Lung (tissue), 12 donors: ENCODE results near the gene GJD2. TPM values are rescaled to one million over a fixed set of nuclear protein-coding genes. Genes with fewer than 3 reads are reported as not detected.

Experiments
- ATAC-seq: fragments of 200-7000 bp; cut with Tn5 transposase; one replicate; pipeline ENCODE4 v1.9.1; 2020; ENCODE audit warnings: moderate number of reproducible peaks; ENCODE audit not compliant: insufficient read depth, low FRiP score
- DNase-seq, 3 donors: peaks; one replicate each; pipeline ENCODE4 v3.0.0-alpha.2; 2013 to 2017
- H3K27ac ChIP-seq, 2 donors: one replicate each; pipeline ENCODE4 v1.5.1; 2013; ENCODE audit warnings: mild to moderate bottlenecking in 2 of 2, moderate library complexity in 2 of 2, control low read depth in 1 of 2, inconsistent platforms in 1 of 2, low read depth in 1 of 2, low read length in 1 of 2
- H3K27me3 ChIP-seq, 3 donors: one replicate each; pipeline ENCODE4 v1.5.1; 2013; ENCODE audit warnings: low read length in 2 of 3; ENCODE audit not compliant: control insufficient read depth in 3 of 3, insufficient read depth in 3 of 3
- H3K36me3 ChIP-seq, 4 donors: one replicate each; pipeline ENCODE4 v1.5.1; 2013; ENCODE audit warnings: low read length in 4 of 4, mild to moderate bottlenecking in 1 of 4, moderate library complexity in 1 of 4; ENCODE audit not compliant: control insufficient read depth in 4 of 4, insufficient read depth in 4 of 4
- H3K4me1 ChIP-seq, 5 donors: one replicate each; pipeline ENCODE4 v1.5.1; 2013; ENCODE audit warnings: low read length in 5 of 5, mild to moderate bottlenecking in 2 of 5, moderate library complexity in 1 of 5; ENCODE audit not compliant: control insufficient read depth in 5 of 5, insufficient read depth in 5 of 5
- H3K4me3 ChIP-seq: one replicate; pipeline ENCODE4 v1.5.1; 2013; ENCODE audit warnings: mild to moderate bottlenecking, control low read depth, moderate library complexity
- H3K9ac ChIP-seq, 2 donors: one replicate each; pipeline ENCODE4 v1.5.1; 2013; ENCODE audit warnings: low read length in 2 of 2, control low read depth in 1 of 2; ENCODE audit not compliant: insufficient read depth in 1 of 2
- H3K9me3 ChIP-seq, 4 donors: one replicate each; pipeline ENCODE4 v1.5.1; 2013; ENCODE audit warnings: low read length in 3 of 4, mild to moderate bottlenecking in 1 of 4, moderate library complexity in 1 of 4; ENCODE audit not compliant: control insufficient read depth in 4 of 4, insufficient read depth in 3 of 4
- WGBS, 2 donors: extraction: QIAGEN DNeasy Blood & Tissue Kit; methylation state at CpG; one replicate each; pipeline ENCODE4 v1.1.7; 2013; 5-methylcytosine and 5-hydroxymethylcytosine counted together
- polyA plus RNA-seq, 2 donors: library from polyadenylated mRNA; stranded (reverse); fragments of 200-250 nt; gene quantifications; one replicate each; pipeline ENCODE4 v1.2.1, GENCODE V29; 2013
- total RNA-seq, 2 donors: library from RNA; depleted of rRNA in 1 of 2; stranded (reverse); fragments of >200 nt in 1 of 2; gene quantifications; one replicate each; pipeline ENCODE4 v1.2.1, GENCODE V29; 2014 to 2021
- TF ChIP-seq, protein P1 (sequence below): IDR thresholded peaks from 2 replicates; pipeline ENCODE4 v1.5.1; 2012; ENCODE audit warnings: mild to moderate bottlenecking; ENCODE audit errors: control extremely low read depth, extremely low read depth
- donor health status: control.
- donor health status: control.
- donor health status: Bipolar disorder and iron deficiency.
- donor health status: healthy.
- donor health status: DM: yes; HTN: yes; CAD: no.

The GJD2 gene
- total and polyA plus RNA-seq, 4 donors, result 0.17 TPM; not detected in 3

DNA sequence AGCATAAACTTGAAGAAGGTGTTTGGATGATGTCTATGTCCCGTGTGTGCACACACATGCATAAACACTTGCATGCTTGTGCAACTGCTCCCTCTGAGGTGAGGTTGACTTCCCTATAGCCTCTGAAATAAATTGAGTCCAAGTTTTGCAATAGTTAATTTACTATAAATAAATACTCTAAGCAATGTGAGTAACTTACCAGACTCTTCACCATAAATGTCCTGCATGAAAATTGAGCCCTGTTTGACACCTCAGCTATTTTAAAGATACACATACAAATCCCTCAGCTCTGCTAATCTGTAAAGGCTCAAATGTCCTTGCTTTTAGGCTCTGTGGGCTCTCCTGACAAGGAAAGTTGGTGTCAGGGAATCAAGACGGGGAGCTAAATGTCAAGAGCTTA is 37.1 kb downstream of the GJD2 start:
- 57 to 74% methylated on average over 2 of the region's 2 CpGs for whole genome bisulfite sequencing, 2 donors
- Histone ChIP-seq H3K27me3 (no peaks in the 10 kb centered on the region), H3K4me1 (peaks cover 0 to 6% (median 0%) of the 10 kb centered on the region in 5 donors), H3K9ac (no peak overlapping the region), H3K9me3 (no peaks in the 10 kb centered on the region), H3K4me3 (no peak overlapping the region), H3K36me3 (no peaks in the 10 kb centered on the region), H3K27ac (no peak overlapping the region)
- ATAC-seq (no peak), DNase-seq (no peak)
- TF ChIP-seq, protein P1, sequence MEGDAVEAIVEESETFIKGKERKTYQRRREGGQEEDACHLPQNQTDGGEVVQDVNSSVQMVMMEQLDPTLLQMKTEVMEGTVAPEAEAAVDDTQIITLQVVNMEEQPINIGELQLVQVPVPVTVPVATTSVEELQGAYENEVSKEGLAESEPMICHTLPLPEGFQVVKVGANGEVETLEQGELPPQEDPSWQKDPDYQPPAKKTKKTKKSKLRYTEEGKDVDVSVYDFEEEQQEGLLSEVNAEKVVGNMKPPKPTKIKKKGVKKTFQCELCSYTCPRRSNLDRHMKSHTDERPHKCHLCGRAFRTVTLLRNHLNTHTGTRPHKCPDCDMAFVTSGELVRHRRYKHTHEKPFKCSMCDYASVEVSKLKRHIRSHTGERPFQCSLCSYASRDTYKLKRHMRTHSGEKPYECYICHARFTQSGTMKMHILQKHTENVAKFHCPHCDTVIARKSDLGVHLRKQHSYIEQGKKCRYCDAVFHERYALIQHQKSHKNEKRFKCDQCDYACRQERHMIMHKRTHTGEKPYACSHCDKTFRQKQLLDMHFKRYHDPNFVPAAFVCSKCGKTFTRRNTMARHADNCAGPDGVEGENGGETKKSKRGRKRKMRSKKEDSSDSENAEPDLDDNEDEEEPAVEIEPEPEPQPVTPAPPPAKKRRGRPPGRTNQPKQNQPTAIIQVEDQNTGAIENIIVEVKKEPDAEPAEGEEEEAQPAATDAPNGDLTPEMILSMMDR, result no peak

DNA sequence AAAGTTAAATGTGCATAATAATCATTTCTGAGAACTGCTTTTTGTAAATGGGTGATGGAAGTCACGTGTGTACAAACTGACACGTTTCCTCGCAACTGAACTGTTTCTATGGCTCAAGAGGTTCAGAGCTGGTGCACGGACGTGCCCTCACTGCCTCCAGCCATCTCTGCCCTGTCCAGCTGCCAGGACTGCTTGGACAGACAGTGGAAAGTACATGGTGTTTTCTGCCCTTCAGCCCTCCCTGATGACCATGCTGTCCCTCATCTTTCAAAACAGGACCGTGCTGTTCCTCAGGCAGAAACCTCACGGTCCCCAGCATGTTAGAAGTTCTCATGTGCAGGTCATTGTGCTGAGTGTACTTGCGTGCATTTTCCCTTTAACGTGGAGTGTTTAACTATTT is 38.7 kb downstream of the GJD2 start:
- DNase-seq, result no peak
- WGBS, 2 donors, result 56 to 74% methylated on average over 9 of the region's 9 CpGs
- H3K9me3 ChIP-seq, result no peaks in the 10 kb centered on the region
- no peak for ATAC-seq
- no peaks in the 10 kb centered on the region for H3K27me3 ChIP-seq
- H3K9ac ChIP-seq, result no peak overlapping the region
- TF ChIP-seq, protein P1, result no peak
- H3K27ac ChIP-seq, result no peak overlapping the region
- H3K36me3 ChIP-seq, result no peaks in the 10 kb centered on the region
- peaks cover 0 to 3% (median 0%) of the 10 kb centered on the region in 5 donors for H3K4me1 ChIP-seq
- H3K4me3 ChIP-seq, result no peak overlapping the region

DNA sequence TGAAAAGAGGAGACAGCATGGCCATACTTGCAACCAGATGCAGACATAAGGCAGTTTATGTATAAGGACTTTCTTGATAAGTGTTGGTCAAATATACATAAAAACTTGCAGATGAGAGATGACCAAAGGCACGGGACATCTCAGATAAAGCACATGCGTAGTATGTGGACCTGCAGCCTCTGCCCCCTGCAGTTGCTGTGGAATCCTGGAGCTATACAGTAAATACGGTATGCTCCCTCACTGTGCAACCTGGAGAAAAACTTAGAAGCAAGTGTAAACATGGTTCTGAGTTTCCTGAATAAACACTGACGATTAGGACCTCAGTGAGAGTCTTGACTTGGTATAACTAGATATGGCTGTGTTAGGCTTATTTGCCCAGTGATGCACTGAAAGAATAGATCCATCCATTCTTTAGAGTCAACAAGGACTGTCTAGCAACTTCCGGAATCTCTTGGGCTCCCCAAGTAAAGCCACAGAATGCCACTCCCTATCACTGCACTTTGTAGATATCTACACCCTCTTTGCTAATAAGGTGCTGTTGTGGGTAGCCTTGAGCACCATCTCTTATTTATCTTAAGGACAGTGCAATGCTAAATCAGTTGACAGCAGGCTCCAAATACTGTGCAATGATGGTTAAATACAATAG is 40.2 kb downstream of the GJD2 start:
- Histone ChIP-seq H3K4me3 (no peak overlapping the region), H3K27ac (no peak overlapping the region), H3K9ac (no peak overlapping the region), H3K36me3 (no peaks in the 10 kb centered on the region), H3K4me1 (peaks cover 0 to 3% (median 0%) of the 10 kb centered on the region in 5 donors), H3K27me3 (no peaks in the 10 kb centered on the region), H3K9me3 (no peaks in the 10 kb centered on the region)
- DNase-seq, result no peak
- TF ChIP-seq, protein P1, result no peak
- ATAC-seq, result no peak
- WGBS, 2 donors, result 72 to 81% methylated on average over 5 of the region's 5 CpGs

DNA sequence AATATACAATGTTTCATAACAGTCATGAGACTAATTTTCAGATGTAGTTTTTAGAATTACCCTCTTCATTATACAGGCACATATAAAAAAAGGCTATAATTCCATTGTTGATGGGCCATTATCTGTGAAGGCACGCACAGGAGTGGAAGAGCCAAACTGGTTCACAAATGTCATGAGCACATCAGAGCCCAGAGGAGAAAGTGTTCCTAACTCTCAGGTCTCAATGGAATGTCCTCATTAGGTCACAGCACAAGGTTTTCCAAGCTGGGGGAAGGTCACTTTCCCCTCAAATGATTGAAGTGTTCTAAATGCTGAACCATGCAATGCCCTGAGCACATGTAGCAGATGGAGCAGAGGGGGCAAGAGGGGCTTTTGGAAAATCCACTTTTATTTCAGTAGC is 41.2 kb downstream of the GJD2 start:
- no peak for DNase-seq
- Histone ChIP-seq H3K27ac (no peak overlapping the region), H3K9ac (no peak overlapping the region), H3K9me3 (no peaks in the 10 kb centered on the region), H3K4me3 (no peak overlapping the region), H3K4me1 (no peaks in the 10 kb centered on the region), H3K36me3 (no peaks in the 10 kb centered on the region), H3K27me3 (no peaks in the 10 kb centered on the region)
- no peak for ATAC-seq
- TF ChIP-seq, protein P1, result no peak
- 85 to 94% methylated on average over 1 of the region's 1 CpG for WGBS, 2 donors
